ENCODE data around the gene C2CD2.

GRCh38 chr21:41980561-41980960 is 26.7 kb upstream of the C2CD2 start:
- TF ChIP-seq CTCF (IDR thresholded peaks at IDR 0.05) (no peak), EZH2phosphoT487 (IDR thresholded peaks at IDR 0.05) (no peak)

All from neural progenitor cell (in vitro differentiated cells).